Ishikawa (cell line): ENCODE data around the gene CTRB2.

ENCODE experiments used
- CEBPB ChIP-seq: IDR thresholded peaks from 2 replicates; pipeline ENCODE4 v1.6.1; 2012
- CREB1 ChIP-seq: IDR thresholded peaks from 2 replicates; pipeline ENCODE4 v1.6.1; 2012; ENCODE audit warnings: low read depth
- EGR1 ChIP-seq: IDR thresholded peaks from 2 replicates; pipeline ENCODE4 v1.6.1; 2012
- EP300 ChIP-seq: IDR thresholded peaks from 2 replicates; pipeline ENCODE4 v1.6.1; 2012; ENCODE audit warnings: borderline replicate concordance
- FOXM1 ChIP-seq: IDR thresholded peaks from 2 replicates; pipeline ENCODE4 v1.6.1; 2012; ENCODE audit warnings: low read depth, borderline replicate concordance
- NFIC ChIP-seq: IDR thresholded peaks from 2 replicates; pipeline ENCODE4 v1.6.1; 2012
- RAD21 ChIP-seq: IDR thresholded peaks from 2 replicates; pipeline ENCODE4 v1.6.1; 2012; ENCODE audit warnings: low read depth
- TAF1 ChIP-seq: IDR thresholded peaks from 2 replicates; pipeline ENCODE4 v1.6.1; 2012; ENCODE audit warnings: low read depth, mild to moderate bottlenecking
- TCF12 ChIP-seq: IDR thresholded peaks from 2 replicates; pipeline ENCODE4 v1.6.1; 2012; ENCODE audit warnings: low read depth
- TEAD4 ChIP-seq: IDR thresholded peaks from 2 replicates; pipeline ENCODE4 v1.6.1; 2012
- YY1 ChIP-seq: IDR thresholded peaks from 2 replicates; pipeline ENCODE4 v1.6.1; 2012; ENCODE audit warnings: low read depth
- ZBTB7A ChIP-seq: IDR thresholded peaks from 2 replicates; pipeline ENCODE4 v1.6.1; 2012; ENCODE audit warnings: low read depth
- TF ChIP-seq, protein P1 (sequence below): IDR thresholded peaks from 2 replicates; pipeline ENCODE4 v1.6.1; 2012; ENCODE audit warnings: low read depth, mild to moderate bottlenecking
- TF ChIP-seq, protein P2 (sequence below): IDR thresholded peaks from 2 replicates; pipeline ENCODE4 v1.6.1; 2012
- TF ChIP-seq, protein P3 (sequence below): IDR thresholded peaks from 2 replicates; pipeline ENCODE4 v1.6.1; 2012

The CTRB2 gene

DNA sequence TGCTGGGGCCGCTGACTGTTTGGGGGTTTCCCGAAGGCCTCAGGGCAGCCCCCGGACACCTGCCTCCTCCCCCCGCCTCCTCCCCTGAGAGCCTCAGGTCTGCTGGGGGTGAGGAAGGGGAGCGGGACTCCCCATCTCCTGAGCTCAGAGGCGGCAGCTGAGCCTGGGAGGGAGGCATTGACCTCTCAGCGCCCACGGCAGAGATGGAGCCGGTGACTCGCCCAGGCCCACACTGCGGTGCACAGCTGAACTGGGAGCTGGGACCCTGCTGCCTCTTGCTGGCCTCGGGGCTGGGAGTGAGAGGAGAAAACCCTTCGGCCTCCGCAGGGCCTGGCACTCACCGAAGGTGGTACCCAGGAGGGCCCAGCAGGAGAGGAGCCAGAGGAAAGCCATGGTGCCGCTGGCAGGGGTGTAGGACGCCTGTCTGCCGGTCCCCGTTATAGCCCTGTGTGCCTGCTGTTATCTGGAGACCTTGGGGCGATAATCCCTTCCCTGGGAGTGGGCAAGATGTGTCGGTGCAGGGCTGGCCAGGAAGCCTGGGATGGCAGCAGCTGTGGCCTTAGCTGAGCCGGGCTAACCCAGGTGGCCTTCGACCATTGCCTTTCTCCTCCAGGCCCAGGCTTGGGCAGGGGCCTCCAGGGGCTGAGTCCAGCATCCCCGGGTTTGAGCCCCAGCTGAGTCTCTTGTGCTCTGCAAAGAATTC, at the start of gene CTRB2:
CTRB2 (minus strand) TSS at position 413 of the 703 bp plus-strand sequence; CDS start at position 393, 20 bp downstream.
- TF ChIP-seq, protein P1, sequence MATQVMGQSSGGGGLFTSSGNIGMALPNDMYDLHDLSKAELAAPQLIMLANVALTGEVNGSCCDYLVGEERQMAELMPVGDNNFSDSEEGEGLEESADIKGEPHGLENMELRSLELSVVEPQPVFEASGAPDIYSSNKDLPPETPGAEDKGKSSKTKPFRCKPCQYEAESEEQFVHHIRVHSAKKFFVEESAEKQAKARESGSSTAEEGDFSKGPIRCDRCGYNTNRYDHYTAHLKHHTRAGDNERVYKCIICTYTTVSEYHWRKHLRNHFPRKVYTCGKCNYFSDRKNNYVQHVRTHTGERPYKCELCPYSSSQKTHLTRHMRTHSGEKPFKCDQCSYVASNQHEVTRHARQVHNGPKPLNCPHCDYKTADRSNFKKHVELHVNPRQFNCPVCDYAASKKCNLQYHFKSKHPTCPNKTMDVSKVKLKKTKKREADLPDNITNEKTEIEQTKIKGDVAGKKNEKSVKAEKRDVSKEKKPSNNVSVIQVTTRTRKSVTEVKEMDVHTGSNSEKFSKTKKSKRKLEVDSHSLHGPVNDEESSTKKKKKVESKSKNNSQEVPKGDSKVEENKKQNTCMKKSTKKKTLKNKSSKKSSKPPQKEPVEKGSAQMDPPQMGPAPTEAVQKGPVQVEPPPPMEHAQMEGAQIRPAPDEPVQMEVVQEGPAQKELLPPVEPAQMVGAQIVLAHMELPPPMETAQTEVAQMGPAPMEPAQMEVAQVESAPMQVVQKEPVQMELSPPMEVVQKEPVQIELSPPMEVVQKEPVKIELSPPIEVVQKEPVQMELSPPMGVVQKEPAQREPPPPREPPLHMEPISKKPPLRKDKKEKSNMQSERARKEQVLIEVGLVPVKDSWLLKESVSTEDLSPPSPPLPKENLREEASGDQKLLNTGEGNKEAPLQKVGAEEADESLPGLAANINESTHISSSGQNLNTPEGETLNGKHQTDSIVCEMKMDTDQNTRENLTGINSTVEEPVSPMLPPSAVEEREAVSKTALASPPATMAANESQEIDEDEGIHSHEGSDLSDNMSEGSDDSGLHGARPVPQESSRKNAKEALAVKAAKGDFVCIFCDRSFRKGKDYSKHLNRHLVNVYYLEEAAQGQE, result no peak
- TF ChIP-seq CEBPB, result no peak
- TF ChIP-seq, protein P2, sequence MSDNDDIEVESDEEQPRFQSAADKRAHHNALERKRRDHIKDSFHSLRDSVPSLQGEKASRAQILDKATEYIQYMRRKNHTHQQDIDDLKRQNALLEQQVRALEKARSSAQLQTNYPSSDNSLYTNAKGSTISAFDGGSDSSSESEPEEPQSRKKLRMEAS, result no peak
- no peak for TF ChIP-seq TAF1
- no peak for TF ChIP-seq FOXM1
- TF ChIP-seq TEAD4, result no peak

DNA sequence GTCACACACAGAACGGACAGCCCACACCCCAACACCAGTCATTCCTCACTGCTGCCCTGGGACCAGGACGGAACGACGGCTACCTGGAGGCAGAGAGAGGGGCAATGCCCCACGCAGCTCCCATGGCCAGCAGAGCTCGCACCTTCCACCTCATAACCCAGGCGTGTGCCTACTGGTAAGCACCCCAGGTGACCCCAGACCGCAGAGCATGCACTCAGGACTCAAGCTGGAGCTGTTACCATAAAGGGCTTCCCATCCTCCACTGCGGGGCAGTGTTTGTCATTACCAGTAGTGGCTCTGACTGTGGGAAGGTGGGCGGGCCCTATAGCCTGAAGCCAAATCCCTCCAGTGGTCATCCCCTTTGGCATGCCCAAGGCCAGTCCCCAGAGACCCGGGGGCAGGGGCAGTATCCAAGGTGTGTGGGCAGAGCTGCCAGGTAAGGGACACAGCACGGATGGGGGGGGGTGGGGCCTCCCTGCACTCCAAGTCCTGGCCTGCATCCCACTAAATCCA, 49.2 kb upstream of the CTRB2 start:
- TF ChIP-seq RAD21 (no peak), EP300 (no peak), NFIC (no peak), TEAD4 (no peak), ZBTB7A (no peak), CREB1 (no peak), CEBPB (no peak), EGR1 (no peak), TAF1 (no peak), YY1 (no peak), FOXM1 (no peak), TCF12 (no peak)
- TF ChIP-seq, protein P3, sequence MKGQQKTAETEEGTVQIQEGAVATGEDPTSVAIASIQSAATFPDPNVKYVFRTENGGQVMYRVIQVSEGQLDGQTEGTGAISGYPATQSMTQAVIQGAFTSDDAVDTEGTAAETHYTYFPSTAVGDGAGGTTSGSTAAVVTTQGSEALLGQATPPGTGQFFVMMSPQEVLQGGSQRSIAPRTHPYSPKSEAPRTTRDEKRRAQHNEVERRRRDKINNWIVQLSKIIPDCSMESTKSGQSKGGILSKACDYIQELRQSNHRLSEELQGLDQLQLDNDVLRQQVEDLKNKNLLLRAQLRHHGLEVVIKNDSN, result no peak
- TF ChIP-seq, protein P1, result no peak
- TF ChIP-seq, protein P2, result no peak

DNA sequence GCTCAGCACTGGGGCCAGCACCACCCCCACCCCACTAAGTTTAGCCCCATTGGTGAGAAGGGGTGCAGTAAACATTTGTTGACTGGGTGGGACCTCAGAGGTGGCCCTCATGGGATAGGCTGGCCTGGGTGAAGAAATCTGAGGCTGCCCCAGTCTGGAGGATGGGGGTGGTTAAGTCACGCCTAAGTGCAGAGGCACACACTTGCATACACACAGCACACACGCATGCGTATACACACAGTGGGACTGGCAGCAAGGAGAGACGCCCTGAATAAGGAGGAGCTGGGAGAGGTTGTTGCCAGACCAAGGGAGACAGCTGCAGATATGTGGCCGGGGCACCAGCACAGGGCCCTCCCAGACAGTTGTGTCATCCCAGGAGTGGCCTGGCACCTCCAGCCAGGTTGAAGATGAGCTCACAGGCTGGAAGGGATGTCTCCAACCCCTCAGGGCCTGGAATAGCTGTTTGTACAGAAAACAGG, 47.4 kb upstream of the CTRB2 start:
- TF ChIP-seq, protein P2, result 0 out of 2 replicates have a peak, but pooled peaks have one; percentile 15
- no peak for TF ChIP-seq TCF12

DNA sequence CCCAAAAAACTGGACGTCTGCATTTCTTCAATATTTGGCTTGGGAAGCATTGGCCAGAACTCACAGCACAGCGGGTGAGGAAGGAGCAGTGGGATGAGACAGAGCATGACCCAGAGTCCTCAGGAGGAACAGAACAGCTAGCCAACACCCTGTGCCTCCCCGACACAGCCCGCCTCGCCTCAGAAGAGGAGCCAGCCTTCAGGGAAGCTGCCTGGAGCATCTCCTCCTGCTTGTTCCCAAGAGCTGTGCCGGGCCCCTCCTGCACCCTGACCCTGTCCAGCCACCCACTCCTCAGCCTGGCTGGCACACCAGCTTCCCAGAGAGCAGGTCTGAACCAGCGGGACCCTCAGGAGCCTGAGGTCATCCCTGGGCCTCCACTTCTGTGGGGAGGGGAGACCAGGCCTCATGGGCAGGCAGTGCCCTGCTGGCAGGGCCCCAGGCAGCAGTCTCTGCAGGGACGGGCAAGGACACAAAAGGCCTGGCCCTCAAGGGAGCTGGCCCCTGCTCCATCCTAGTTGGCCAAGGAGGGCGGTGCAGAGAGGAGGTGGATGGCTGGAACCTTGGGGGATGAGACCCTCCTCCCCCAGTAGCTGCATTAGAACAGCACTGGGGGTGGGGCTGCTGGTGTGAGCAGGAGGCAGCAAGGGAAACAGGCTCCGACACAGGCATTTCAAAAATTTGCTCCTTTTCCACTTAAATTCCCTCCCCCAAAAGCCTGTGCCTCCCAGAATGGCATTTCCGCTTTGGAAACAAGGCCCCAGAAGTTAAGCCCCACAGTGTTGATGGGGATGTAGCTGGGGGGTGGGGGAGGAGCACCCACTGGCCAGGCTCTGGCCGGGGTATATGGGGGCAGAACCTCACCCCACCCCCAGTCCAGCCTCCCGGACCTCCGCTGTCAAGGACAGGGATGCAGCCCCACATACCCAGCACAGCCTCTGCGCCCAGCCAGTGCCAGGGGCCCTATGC, 46.3 kb upstream of the CTRB2 start:
- TF ChIP-seq FOXM1 (no peak), ZBTB7A (no peak), TEAD4 (no peak), TAF1 (no peak), YY1 (no peak), RAD21 (no peak), CEBPB (no peak)

DNA sequence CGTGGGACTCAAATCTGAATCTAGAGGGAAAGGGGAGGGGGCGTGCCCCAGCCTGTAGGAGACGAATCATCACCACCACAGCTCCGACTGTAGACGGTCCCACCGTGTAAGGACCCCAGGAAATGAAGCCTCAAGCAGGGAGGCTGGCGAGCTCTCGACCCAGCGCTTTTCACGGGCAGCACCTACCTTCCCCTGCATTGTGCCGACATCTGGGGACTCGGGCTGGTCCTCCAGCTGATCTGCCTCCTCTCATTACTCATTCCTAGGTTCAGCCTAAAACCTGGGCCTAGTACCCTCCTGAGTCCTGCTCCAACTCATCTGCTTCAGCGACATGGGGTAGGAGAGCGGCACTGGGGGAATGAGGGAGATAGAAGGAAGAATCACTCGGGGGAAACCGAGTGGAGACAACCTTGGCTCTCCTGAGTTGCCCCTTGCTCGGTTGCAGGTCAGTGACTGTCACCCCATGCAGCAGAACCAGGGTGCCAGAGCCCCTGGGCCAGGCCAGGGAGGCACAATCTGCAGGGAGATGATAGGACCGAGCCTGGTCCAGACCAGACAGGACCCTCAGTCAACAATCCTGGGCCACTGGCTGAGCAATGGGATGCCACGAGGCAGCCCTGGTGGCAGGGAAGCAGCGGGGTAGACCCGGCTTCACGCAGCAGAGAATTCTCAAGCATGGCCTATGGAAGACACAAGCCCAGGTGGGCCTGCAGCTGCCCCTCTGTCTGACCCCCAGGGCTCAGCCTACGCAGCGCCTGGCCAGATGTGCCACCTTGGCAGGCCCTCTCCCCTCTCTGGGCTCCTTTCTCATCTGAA, 45.3 kb upstream of the CTRB2 start:
- TF ChIP-seq, protein P2, result no peak
- TF ChIP-seq, protein P3, result no peak
- no peak for TF ChIP-seq TEAD4
